SU-DHL-6 (cell line): Measurements from ENCODE around the gene CHSY3.

Experiments used
- CTCF ChIP-seq: fragments of 200-600 bp; sonication (generic); IDR thresholded peaks from one replicate; pipeline ENCODE4 v1.5.1; 2017; ENCODE audit warnings: antibody characterized with exemption, mild to moderate bottlenecking, low read length, moderate library complexity; ENCODE audit not compliant: insufficient read depth, poor library complexity, severe bottlenecking
- EZH2phosphoT487 ChIP-seq: fragments of 200-600 bp; sonication (generic), shearing (Covaris generic); conservative IDR thresholded peaks from 2 replicates; pipeline ENCODE4 v1.6.1; 2018; ENCODE audit warnings: mild to moderate bottlenecking, antibody characterized with exemption, low read length, moderate library complexity, mixed read lengths

GRCh38 chr5:130052752-130053151 lies 148.5 kb downstream of the CHSY3 start:
- TF ChIP-seq CTCF (no peak), EZH2phosphoT487 (no peak)
